HEK293T (cell line): ENCODE results near the gene GALNT11.

Experiments
- BHLHE40 ChIP-seq: fragments of 450-650 bp; IDR thresholded peaks from 2 replicates; pipeline ENCODE4 v1.6.1; 2016; ENCODE audit warnings: mild to moderate bottlenecking, moderate library complexity, borderline replicate concordance
- FOXM1 ChIP-seq: fragments of 450-650 bp; IDR thresholded peaks from 2 replicates; pipeline ENCODE4 v1.6.1; 2017; ENCODE audit warnings: mild to moderate bottlenecking, borderline replicate concordance
- HDGF ChIP-seq: fragments of 450-650 bp; IDR thresholded peaks from 2 replicates; pipeline ENCODE4 v1.6.1; 2017; ENCODE audit warnings: antibody characterized with exemption, borderline replicate concordance
- L3MBTL2 ChIP-seq: fragments of 450-650 bp; conservative IDR thresholded peaks from 2 replicates; pipeline ENCODE4 v1.6.1; 2016; ENCODE audit warnings: mild to moderate bottlenecking
- NFRKB ChIP-seq: fragments of 450-650 bp; IDR thresholded peaks from 2 replicates; pipeline ENCODE4 v1.6.1; 2016; ENCODE audit warnings: mild to moderate bottlenecking, moderate library complexity
- SP1 ChIP-seq: fragments of 450-650 bp; IDR thresholded peaks from 2 replicates; pipeline ENCODE4 v1.6.1; 2017
- TARDBP ChIP-seq: fragments of 450-650 bp; IDR thresholded peaks from 2 replicates; pipeline ENCODE4 v1.6.1; 2016

- TF ChIP-seq BHLHE40 = no peak
- no peak for TF ChIP-seq SP1
- no peak for TF ChIP-seq L3MBTL2
- no peak for TF ChIP-seq HDGF
- TF ChIP-seq FOXM1 = no peak
- no peak for TF ChIP-seq TARDBP
- TF ChIP-seq NFRKB = no peak
Measured at GRCh38 chr7:151993977-151994676, 31.3 kb upstream of the GALNT11 start.
